Ovary (tissue), 3 donors: ENCODE data around the gene KIAA1671.

ENCODE experiments used
- POLR2A ChIP-seq: fragments of 450-650 bp; IDR thresholded peaks from one replicate; pipeline ENCODE4 v1.6.1; 2017; ENCODE audit warnings: antibody characterized with exemption, mild to moderate bottlenecking, moderate library complexity
- TF ChIP-seq, protein P1 (sequence below), 3 donors: fragments of 450-650 bp in 2 of 3; fragments of 200-600 bp in 1 of 3; IDR thresholded peaks; one replicate each; pipeline versions ENCODE4 v1.5.1 to v1.8.0; 2016 to 2022; ENCODE audit warnings: antibody characterized with exemption in 3 of 3, mild to moderate bottlenecking in 1 of 3
- donor health status: DM: no; HTN: no; CAD: no.

DNA sequence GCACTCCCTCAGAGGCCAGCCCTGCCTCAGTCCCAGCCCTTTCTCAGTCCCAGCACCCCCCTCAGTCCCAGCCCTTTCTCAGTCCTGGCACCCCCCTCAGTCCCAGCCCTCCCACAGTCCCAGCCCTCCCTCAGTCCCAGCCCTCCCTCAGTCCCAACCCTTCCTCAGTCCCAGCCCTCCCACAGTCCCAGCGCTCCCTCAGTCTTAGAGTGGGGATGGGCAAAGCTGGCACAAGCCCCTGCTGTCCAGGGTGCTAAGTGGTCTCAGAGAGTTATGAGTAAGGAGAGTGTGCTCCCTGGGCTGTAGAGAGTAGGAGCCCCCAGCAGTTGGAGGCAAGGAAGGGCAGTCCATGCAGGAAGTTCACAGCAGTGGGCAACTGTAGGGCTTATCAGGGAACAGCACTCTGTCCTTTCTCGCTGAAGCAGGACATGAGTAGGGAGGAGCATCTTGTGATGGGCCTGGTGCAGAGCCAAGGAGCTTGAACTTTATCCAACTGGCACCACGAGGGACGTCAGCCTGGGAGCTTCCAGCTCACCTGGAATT lies 195.7 kb downstream of the KIAA1671 start:
- TF ChIP-seq, protein P1, sequence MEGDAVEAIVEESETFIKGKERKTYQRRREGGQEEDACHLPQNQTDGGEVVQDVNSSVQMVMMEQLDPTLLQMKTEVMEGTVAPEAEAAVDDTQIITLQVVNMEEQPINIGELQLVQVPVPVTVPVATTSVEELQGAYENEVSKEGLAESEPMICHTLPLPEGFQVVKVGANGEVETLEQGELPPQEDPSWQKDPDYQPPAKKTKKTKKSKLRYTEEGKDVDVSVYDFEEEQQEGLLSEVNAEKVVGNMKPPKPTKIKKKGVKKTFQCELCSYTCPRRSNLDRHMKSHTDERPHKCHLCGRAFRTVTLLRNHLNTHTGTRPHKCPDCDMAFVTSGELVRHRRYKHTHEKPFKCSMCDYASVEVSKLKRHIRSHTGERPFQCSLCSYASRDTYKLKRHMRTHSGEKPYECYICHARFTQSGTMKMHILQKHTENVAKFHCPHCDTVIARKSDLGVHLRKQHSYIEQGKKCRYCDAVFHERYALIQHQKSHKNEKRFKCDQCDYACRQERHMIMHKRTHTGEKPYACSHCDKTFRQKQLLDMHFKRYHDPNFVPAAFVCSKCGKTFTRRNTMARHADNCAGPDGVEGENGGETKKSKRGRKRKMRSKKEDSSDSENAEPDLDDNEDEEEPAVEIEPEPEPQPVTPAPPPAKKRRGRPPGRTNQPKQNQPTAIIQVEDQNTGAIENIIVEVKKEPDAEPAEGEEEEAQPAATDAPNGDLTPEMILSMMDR (IDR thresholded peaks at IDR 0.05) = no peak
- no peak for TF ChIP-seq POLR2A
